ENCODE measurements around the gene SPEN. TPM values are rescaled to one million over a fixed set of nuclear protein-coding genes. Genes with fewer than 3 reads are reported as not detected.
A peak's percentile ranks its signal among the peaks of the same experiment; 100 is the strongest.

SPEN gene
- total RNA-seq (ENCODE audit: low replicate concordance), result 20.5 and 24.3 TPM in 2 replicates

DNA sequence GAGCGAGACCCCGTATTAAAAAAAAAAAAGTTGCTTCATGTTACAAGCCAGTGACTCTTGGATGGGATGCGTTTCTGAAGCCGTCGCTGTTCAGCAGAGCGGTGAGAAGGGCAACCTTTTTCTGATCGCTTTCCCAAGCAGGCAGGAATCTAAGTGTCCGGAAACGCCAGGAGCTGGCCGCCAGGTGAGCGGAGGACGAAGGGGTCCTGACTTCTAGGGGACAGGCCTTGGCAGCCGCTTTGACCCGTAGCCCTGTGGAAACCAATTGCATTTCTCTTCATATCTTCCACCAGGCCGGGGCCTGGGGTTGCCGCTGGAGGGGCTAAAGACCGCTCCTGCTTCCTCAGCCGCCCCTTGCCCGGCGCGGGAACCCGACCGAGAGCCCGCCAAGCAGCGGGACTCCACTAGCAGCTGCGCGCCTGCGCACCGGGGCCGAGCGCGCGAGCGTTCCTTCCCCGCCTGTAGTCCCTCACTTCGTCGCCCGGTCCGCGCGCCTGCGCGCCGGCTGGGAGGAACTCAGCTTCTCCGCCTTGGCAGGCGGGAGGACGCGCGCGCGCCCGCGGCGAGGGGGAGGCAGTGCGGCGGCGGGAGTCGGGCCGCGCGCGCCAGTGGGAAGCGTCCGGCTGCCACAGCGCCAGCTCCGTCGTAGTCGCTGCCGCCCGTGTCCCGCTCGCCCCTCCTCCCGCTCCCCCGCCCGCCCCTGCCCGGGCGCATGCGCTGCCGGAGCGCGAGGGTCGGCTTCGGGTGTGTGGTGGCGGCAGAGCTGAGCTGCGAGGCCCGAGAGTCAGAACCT is at the start of gene SPEN:
TSS of gene SPEN (plus strand) at position 608 of the 793 bp plus-strand sequence. CDS start 361 bp downstream, outside the sequence.
- TF ChIP-seq, protein P1, sequence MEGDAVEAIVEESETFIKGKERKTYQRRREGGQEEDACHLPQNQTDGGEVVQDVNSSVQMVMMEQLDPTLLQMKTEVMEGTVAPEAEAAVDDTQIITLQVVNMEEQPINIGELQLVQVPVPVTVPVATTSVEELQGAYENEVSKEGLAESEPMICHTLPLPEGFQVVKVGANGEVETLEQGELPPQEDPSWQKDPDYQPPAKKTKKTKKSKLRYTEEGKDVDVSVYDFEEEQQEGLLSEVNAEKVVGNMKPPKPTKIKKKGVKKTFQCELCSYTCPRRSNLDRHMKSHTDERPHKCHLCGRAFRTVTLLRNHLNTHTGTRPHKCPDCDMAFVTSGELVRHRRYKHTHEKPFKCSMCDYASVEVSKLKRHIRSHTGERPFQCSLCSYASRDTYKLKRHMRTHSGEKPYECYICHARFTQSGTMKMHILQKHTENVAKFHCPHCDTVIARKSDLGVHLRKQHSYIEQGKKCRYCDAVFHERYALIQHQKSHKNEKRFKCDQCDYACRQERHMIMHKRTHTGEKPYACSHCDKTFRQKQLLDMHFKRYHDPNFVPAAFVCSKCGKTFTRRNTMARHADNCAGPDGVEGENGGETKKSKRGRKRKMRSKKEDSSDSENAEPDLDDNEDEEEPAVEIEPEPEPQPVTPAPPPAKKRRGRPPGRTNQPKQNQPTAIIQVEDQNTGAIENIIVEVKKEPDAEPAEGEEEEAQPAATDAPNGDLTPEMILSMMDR (IDR thresholded peaks at IDR 0.05; ENCODE audit: insufficient read depth, low read length), result no peak
- H3K4me3 ChIP-seq (ENCODE audit: low read depth, low read length), result peak within 1 kb of the TSS; percentile 98
- DNase-seq (ENCODE audit: low read depth), result peak; percentile 94

- DNase-seq (ENCODE audit: low read depth), result peak; percentile 97
- no peak overlapping the region for H3K4me3 ChIP-seq (ENCODE audit: low read depth, low read length)
- TF ChIP-seq, protein P1 (IDR thresholded peaks at IDR 0.05; ENCODE audit: insufficient read depth, low read length), result no peak
These were observed 48.3 kb upstream of the SPEN start for GRCh38 chr1:15799004-15799867.

GRCh38 chr1:15799928-15800835 is 47.3 kb upstream of the SPEN start:
- peak; percentile 50 for DNase-seq (ENCODE audit: low read depth)
- no peak overlapping the region for H3K4me3 ChIP-seq (ENCODE audit: low read depth, low read length)
- TF ChIP-seq, protein P1 (IDR thresholded peaks at IDR 0.05; ENCODE audit: insufficient read depth, low read length), result no peak

DNA sequence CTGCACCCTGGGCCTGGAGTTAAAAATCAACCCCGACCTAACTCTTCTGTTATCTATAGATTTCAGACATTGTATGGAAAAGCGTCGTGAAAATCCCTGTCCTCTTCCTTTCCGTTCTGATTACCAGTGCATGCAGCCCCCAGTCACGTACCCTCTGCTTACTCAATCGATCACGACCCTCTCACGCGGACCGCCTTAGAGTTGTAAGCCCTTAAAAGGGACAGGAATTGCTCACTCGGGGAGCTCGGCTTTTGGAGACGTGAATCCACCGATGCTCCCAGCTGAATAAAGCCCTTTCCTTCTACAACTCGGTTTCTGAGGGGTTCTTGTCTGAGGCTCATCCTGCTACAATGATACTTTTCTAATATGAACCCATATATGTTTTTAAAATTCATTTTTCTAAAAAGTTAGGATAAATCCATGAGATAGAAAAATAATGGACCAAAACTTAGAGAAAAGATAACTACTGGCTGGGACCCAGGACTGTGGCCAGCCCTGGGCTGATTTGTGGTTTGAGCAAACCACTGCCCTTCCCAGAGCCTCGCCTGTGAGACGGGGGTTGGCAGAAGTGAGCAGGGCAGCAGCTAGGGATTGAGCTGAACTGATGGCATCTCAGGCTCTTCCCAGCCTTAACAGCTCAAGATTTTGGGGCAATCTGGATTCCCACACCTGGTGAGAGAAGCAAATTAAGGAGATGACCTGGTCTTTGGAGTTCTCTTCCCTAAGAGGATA is 45.1 kb upstream of the SPEN start:
- peak; percentile 52 for DNase-seq (ENCODE audit: low read depth)
- no peak overlapping the region for H3K4me3 ChIP-seq (ENCODE audit: low read depth, low read length)
- TF ChIP-seq, protein P1 (IDR thresholded peaks at IDR 0.05; ENCODE audit: insufficient read depth, low read length), result no peak

DNA sequence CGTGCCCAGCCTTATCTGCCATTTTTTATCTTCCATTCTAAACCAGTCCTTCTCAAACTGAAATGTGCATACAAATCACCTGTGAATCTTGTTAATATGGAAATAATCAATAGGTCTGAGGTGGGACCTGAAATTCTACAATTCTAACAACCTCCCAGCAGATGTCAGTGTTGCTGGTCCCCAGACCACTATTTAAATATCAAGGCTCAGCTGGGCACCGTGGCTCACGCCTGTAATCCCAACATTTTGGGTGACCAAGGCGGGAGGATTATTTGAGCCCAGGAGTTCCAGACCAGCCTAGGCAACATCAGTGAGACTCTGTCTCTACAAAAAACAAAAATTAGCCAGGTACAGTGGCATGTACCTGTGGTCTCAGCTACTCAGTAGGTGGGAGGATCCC is 44.1 kb upstream of the SPEN start:
- TF ChIP-seq, protein P1 (IDR thresholded peaks at IDR 0.05; ENCODE audit: insufficient read depth, low read length), result peak; percentile 30
- H3K4me3 ChIP-seq (ENCODE audit: low read depth, low read length), result no peak overlapping the region
- DNase-seq (ENCODE audit: low read depth), result peak; percentile 47
